Mesodermal cell (in vitro differentiated cells): ENCODE measurements around the gene CEACAM16.

Source experiments
- H3K27ac ChIP-seq: 2 replicates; pipeline ENCODE4 v1.7.0; 2013; ENCODE audit warnings: mild to moderate bottlenecking, low read depth, low read length, moderate library complexity; ENCODE audit not compliant: severe bottlenecking
- H3K36me3 ChIP-seq: 2 replicates; pipeline ENCODE4 v1.7.1; 2013; ENCODE audit warnings: mild to moderate bottlenecking, low read length, moderate library complexity; ENCODE audit not compliant: control insufficient read depth, insufficient read depth
- H3K4me1 ChIP-seq: one replicate; pipeline ENCODE4 v1.7.1; 2013; ENCODE audit warnings: mild to moderate bottlenecking, low read length; ENCODE audit not compliant: insufficient read depth, control insufficient read depth, poor library complexity, severe bottlenecking
- H3K4me3 ChIP-seq: 2 replicates; pipeline ENCODE4 v1.7.0; 2013; ENCODE audit warnings: low read length, control low read depth, mild to moderate bottlenecking; ENCODE audit not compliant: insufficient read depth, poor library complexity, severe bottlenecking; ENCODE audit errors: extremely low read depth
- H3K9me3 ChIP-seq: 2 replicates; pipeline ENCODE4 v1.7.1; 2013; ENCODE audit warnings: mild to moderate bottlenecking, low read length, moderate library complexity; ENCODE audit not compliant: control insufficient read depth
- WGBS, 2 experiments: methylation state at CpG; one replicate each; pipeline ENCODE4 v1.1.5; 2013; ENCODE audit warnings: missing lambda C conversion rate in 2 of 2; ENCODE audit not compliant: insufficient coverage in 2 of 2; 5-methylcytosine and 5-hydroxymethylcytosine counted together

CEACAM16 gene

GRCh38 chr19:44726465-44726864, 27.5 kb downstream of the CEACAM16 start:
- Histone ChIP-seq H3K9me3 (no peaks in the 10 kb centered on the region), H3K27ac (no peak overlapping the region), H3K4me3 (no peak overlapping the region), H3K4me1 (peaks cover 9% of the 10 kb centered on the region), H3K36me3 (no peaks in the 10 kb centered on the region)
- 94 to 95% methylated on average over 9 to 11 of the region's 12 CpGs for WGBS, 2 experiments

DNA sequence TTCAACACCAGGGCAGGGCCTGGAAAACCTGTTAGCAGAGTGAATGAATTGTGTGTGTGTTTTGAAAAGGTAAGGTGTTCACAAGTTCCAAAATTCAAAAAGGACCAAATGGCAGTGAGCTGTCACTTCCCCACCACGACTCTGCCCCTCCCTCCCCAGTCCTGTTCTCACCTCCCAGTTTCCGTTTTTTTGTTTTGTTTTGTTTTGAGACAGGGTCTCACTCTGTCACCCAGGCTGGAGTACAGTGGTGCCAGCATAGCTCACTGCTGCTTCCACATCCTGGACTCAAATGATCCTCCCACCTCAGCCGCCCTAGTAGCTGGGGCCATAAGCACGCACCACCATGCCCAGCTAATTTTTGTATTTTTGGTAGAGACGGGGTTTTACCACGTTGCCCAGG, 29.2 kb downstream of the CEACAM16 start:
- WGBS, 2 experiments: 73 to 80% methylated on average over 5 of the region's 6 CpGs
- no peak overlapping the region for H3K4me3 ChIP-seq

GRCh38 chr19:44729516-44730033, 30.6 kb downstream of the CEACAM16 start:
- Histone ChIP-seq H3K9me3 (no peaks in the 10 kb centered on the region), H3K27ac (no peak overlapping the region), H3K36me3 (no peaks in the 10 kb centered on the region), H3K4me3 (no peak overlapping the region), H3K4me1 (no peaks in the 10 kb centered on the region)
- 91 to 94% methylated on average over 7 of the region's 8 CpGs for WGBS, 2 experiments

More for the DNA sequence above, 29.2 kb downstream of the CEACAM16 start:
- H3K36me3 ChIP-seq: no peaks in the 10 kb centered on the region
- no peaks in the 10 kb centered on the region for H3K9me3 ChIP-seq
- H3K27ac ChIP-seq: no peak overlapping the region
- no peaks in the 10 kb centered on the region for H3K4me1 ChIP-seq

DNA sequence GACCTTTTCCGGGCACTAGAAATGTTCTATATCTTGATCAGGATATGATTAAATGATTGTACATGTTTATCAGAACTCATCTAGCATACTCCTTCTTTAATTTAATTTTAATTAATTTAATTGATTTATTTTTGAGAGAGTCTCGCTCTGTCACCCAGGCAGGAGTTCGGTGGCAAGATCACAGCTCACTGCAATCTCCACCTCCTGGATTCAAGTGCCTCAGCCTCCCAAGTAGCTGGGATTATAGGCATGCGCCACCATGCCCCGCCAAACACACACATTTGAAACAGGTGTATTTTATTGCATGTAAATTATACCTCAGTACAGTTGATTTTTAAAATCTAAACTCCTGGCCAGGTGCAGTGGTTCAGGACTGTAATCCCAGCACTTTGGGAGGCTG, 32.1 kb downstream of the CEACAM16 start:
- Histone ChIP-seq H3K36me3 (no peaks in the 10 kb centered on the region), H3K27ac (no peak overlapping the region), H3K9me3 (no peaks in the 10 kb centered on the region), H3K4me1 (no peaks in the 10 kb centered on the region), H3K4me3 (no peak overlapping the region)
- 80% methylated on average over 1 of the region's 5 CpGs; no CpG with 5 or more reads in 1 of the 2 experiments for WGBS, 2 experiments

DNA sequence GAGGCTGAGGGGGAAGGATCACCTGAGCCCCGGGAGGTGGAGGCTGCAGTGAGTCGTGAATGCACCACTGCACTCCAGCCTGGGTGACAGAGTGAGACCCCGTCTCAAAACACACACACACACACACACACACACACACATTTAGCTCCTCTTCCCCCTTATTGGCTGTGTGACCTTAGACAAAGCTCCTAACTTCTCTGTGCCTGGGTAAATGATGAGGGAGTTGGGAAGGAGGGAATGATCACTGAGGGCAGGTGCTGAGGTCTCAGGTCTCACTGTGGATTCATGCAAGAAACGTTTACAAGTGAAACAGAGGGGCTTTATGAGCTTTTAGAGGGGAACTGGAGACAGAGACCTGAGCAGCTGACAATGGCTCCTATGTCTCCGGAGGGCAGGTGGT, 32.7 kb downstream of the CEACAM16 start:
- Histone ChIP-seq H3K4me3 (no peak overlapping the region), H3K27ac (no peak overlapping the region), H3K36me3 (no peaks in the 10 kb centered on the region), H3K9me3 (no peaks in the 10 kb centered on the region), H3K4me1 (no peaks in the 10 kb centered on the region)
- 55 to 56% methylated on average over 2 of the region's 5 CpGs for WGBS, 2 experiments

DNA sequence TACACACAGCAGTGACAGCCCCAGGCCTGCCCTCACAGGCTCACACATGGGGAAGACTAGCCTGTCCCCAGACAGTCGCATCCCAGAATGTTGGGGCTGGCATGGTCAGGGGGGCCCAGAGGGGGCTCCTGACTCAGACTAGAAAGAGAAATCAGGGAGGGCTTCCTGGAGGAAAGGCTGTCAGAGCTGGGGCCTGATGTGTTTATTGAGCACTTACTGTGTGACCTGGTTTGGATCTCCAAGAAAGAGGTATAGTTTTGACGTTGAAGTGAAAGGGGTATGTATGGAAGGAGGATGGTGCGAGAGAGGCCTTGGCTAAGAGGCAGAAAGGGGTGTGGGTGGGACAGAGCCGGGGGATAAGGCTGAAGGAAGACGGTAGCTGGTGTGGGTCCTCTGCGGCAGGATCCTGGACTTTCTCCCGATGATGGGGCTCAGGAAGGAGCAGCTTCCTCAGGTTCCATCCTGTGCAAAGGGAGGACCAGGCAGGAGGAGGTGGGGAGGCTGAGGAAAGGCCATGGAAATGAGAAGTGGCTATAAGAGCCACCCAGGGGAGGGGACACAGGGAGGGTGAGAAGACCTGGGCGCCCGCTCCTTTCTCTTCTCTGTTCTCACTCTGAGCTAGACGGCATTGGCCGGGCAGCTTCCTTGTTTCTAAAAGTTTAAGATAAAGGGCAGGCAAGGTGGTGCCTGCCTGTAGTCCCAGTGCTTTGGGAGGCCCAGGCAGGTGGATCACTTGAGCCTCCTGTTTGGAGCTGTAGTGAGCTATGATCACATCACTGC, 33.5 kb downstream of the CEACAM16 start:
- H3K36me3 ChIP-seq: no peaks in the 10 kb centered on the region
- H3K4me3 ChIP-seq: no peak overlapping the region
- no peak overlapping the region for H3K27ac ChIP-seq
- no peaks in the 10 kb centered on the region for H3K9me3 ChIP-seq
- no peaks in the 10 kb centered on the region for H3K4me1 ChIP-seq
- 81 to 83% methylated on average over 7 to 9 of the region's 11 CpGs for WGBS, 2 experiments

GRCh38 chr19:44734357-44734756, 35.4 kb downstream of the CEACAM16 start:
- H3K36me3 ChIP-seq: no peaks in the 10 kb centered on the region
- WGBS, 2 experiments: 0% methylated on average over 1 of the region's 1 CpG
- no peak overlapping the region for H3K4me3 ChIP-seq
- no peak overlapping the region for H3K27ac ChIP-seq
- no peaks in the 10 kb centered on the region for H3K4me1 ChIP-seq
- H3K9me3 ChIP-seq: no peaks in the 10 kb centered on the region

- 76 to 88% methylated on average over 3 to 5 of the region's 5 CpGs for WGBS, 2 experiments
These were observed 36.1 kb downstream of the CEACAM16 start for GRCh38 chr19:44735011-44735410.

DNA sequence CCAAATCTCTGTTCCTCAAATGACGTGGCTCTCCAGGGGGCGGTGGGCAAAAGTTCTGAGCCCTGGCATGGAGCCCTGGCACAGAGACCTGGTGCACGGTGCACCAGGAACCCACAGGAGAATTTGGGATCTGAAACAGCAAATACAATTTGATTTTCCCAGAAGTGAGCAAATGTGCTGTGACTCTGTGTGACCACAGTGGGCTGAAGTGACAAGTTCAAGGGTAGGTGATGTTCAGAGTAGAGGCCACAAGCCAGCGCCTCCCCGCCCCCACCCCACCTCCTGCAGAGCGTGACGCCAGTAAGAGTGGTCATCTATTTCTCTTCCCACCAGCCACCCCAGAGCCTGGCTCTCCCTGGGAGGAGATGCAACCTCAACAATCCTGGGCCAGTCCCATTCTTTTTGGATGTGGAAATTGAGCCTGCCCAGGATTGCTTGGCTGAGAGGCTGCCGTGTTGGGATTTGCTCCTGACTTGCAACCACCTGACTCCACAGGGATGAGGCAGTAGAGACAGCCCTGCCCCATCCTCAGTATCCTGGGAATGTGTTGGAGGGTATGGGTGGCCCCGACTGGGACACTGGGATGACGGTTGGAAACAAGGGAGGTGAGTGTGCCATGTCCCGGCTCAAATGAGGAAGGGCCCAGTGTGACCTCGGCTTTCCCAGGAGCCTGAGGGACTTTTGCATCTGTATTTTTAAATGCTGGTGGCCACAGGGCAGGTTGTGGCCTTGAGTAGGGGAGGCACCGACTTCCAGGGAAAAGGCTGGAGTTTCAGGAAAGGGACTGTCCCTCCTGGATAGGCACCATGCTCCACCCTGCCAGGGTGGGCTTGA, 38.5 kb downstream of the CEACAM16 start:
- Histone ChIP-seq H3K36me3 (no peaks in the 10 kb centered on the region), H3K27ac (no peak overlapping the region), H3K4me3 (no peak overlapping the region), H3K4me1 (peaks cover 7% of the 10 kb centered on the region), H3K9me3 (no peaks in the 10 kb centered on the region)
- 79 to 89% methylated on average over 7 to 8 of the region's 13 CpGs for WGBS, 2 experiments

More at GRCh38 chr19:44735011-44735410, 36.1 kb downstream of the CEACAM16 start:
- Histone ChIP-seq H3K4me1 (no peaks in the 10 kb centered on the region), H3K4me3 (no peak overlapping the region), H3K9me3 (no peaks in the 10 kb centered on the region), H3K36me3 (no peaks in the 10 kb centered on the region), H3K27ac (no peak overlapping the region)

- H3K9me3 ChIP-seq: no peaks in the 10 kb centered on the region
- no peak overlapping the region for H3K4me3 ChIP-seq
- no peak overlapping the region for H3K27ac ChIP-seq
- peaks cover 14% of the 10 kb centered on the region for H3K4me1 ChIP-seq
- no peaks in the 10 kb centered on the region for H3K36me3 ChIP-seq
- WGBS, 2 experiments: no CpG with 5 or more reads among the region's 2 CpGs
These were observed 39.2 kb downstream of the CEACAM16 start for GRCh38 chr19:44738136-44738535.
